Esophagus muscularis mucosa (tissue), 3 donors: ENCODE results near the gene MAP3K20.

Experiments
- CTCF ChIP-seq, 3 experiments: fragments of 200-600 bp in 2 of 3; fragments of 450-650 bp in 1 of 3; sonication (generic) in 2 of 3; IDR thresholded peaks; one replicate each; pipeline ENCODE4 v1.5.1; 2017 to 2019; ENCODE audit warnings: antibody characterized with exemption in 3 of 3, mild to moderate bottlenecking in 2 of 3, moderate library complexity in 1 of 3
- POLR2A ChIP-seq: fragments of 450-650 bp; IDR thresholded peaks from one replicate; pipeline ENCODE4 v1.6.1; 2017; ENCODE audit warnings: antibody characterized with exemption, moderate library complexity, mild to moderate bottlenecking, low read depth

GRCh38 chr2:173137610-173138009 lies 62.0 kb downstream of the MAP3K20 start:
- TF ChIP-seq CTCF (IDR thresholded peaks at IDR 0.05) = no peak
- TF ChIP-seq POLR2A = no peak
